Stromal cell of bone marrow (primary cell): ENCODE data around the gene PIGW.

Source experiments
- DNase-seq: peaks from one replicate; pipeline ENCODE4 v3.0.0-alpha.2; 2012; ENCODE audit warnings: low read depth

The PIGW gene

GRCh38 chr17:36546418-36547093 lies 11.8 kb downstream of the PIGW start:
- DNase-seq = no peak

- DNase-seq = no peak
Measured at GRCh38 chr17:36547776-36548175, 13.0 kb downstream of the PIGW start.

- no peak for DNase-seq
Measured at GRCh38 chr17:36550491-36551417, 16.0 kb downstream of the PIGW start.

DNA sequence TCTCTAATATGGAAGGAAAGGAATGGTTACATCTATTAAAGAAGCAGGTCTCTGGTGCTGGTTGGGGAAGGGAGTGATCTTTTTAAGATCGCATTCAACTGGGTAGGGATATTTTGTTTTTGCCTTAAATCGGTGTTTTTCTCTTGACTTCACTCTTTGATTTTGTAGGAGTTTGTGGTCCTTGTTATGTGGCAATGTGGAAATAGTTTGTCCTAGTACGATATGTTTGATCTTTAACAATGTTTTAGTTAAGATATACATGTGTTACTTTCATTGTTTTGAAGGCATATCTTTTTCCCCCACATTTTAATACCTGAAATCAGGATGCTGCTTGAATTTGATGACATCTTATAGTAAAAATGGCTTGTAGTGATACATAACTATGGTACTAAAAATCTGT lies 18.7 kb downstream of the PIGW start:
- DNase-seq = no peak

GRCh38 chr17:36566081-36566480 lies 31.3 kb downstream of the PIGW start:
- no peak for DNase-seq

- DNase-seq = no peak
Measured at GRCh38 chr17:36575028-36575427, 40.2 kb downstream of the PIGW start.

DNA sequence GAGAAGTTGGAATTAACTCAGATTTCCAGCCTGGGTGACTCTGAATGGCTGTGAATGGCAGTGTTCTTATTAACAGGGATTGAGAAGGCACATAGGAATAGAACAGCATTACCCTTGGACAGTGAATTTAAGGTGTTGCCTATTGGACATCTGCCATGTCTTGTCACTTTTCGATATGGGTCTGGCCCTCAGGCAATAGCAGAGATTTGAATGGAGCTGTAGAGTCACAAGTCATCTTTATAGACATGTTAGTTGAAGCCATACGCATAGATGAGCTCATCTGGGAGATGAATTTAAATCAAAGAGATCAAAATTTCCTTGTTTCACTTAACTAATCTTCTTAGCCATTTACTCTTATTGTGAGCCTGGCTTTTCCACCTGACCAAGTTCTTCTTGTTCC lies 42.0 kb downstream of the PIGW start:
- no peak for DNase-seq

DNA sequence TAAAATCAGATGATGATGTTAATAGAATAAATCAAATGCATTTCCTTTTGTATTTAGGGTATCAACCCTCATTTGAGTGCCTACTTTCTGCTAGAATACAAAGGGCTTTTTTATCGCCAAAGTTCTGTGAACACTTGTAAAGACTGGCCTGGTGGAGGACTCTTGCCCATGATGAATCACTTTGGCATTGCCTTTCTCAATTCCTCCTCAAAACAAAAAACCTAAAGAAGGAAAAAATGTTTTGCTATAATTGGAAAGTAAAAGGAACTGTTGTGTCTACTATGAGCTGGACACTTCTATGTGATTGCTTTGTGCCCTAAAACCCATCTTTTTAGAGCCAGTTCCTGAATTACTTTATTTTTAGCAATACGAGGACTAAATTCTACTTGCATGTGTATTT lies 43.9 kb downstream of the PIGW start:
- DNase-seq = no peak

DNA sequence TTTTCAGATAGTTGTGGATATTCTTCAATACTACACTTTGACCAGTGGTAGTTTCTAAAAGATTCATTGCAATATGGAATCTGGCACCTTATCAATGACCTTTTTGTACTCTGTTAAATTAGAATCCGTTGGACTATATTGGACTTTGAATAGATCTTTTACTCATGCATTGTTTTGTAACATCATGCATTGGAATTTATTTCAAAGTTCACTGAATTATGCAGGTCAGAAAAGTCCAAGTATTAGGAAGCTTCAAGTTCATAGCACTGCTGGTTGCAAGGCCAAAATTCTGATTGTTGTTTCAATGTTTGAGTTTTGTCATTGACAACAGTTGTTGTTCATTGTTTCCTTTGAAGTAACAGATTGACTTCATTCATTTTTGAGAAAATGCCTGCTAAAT lies 49.0 kb downstream of the PIGW start:
- no peak for DNase-seq

DNA sequence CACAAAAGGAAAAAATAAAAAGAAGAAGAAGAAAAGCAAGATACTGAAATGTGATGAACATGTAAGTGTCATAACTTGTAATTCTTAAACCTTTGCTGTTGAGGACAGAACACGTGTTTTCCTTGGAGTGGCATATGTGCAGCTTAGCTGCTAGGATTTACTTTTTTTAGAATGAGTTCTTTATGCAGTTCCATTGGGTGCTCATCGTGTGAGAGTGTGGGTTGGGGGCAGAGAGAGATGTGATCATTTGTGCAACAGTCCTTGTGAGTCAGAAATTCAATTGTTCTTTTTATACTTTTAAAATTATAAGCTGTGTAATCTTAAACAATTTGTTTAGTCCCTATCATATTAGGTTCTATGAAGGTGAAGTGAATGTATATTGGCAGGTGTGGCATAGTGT lies 51.4 kb downstream of the PIGW start:
- DNase-seq = no peak
